ENCODE measurements around the gene NUDT8. TPM values are rescaled to one million over a fixed set of nuclear protein-coding genes. Genes with fewer than 3 reads are reported as not detected.

NUDT8 gene
- total and polyA plus RNA-seq, 2 of the 8 experiments (the other 6 are each of a cell fraction or from before 2014, with no cell fraction given): 7.2 to 8.3 TPM

GRCh38 chr11:67584881-67585873, 44.6 kb downstream of the NUDT8 start:
- Histone ChIP-seq H3K79me2 (ENCODE audit: control insufficient read depth in 1 of 2, insufficient read depth in 2 of 2, low read length in 2 of 2) (peaks cover 0 to 27% of the 10 kb centered on the region in 2 experiments; a peak in 2 of 4 replicates), H4K91ac (replicated peaks; ENCODE audit: insufficient read length, low read length) (no peak overlapping the region), H3K36me3 (ENCODE audit: control insufficient read depth in 2 of 4, insufficient read depth in 4 of 4, low read length in 3 of 4) (peaks cover 6 to 34% (median 21%) of the 10 kb centered on the region in 4 experiments; a peak in 6 of 8 replicates), H2BK20ac (ENCODE audit: low read length) (0 out of 2 replicates have a peak overlapping the region, but pooled peaks have one; percentile 72), H4K20me1 (replicated peaks in 1 of 2; ENCODE audit: control insufficient read depth in 1 of 2, insufficient read depth in 2 of 2, low read length in 2 of 2) (peaks cover 8 to 10% of the 10 kb centered on the region in 2 experiments), H2BK15ac (ENCODE audit: low read length) (no peak overlapping the region), H3K9me3 (ENCODE audit: insufficient read depth in 2 of 2, low read depth in 1 of 2, low read length in 1 of 2) (no peaks in the 10 kb centered on the region), H3K4me1 (replicated peaks in 1 of 4; ENCODE audit: control insufficient read depth in 3 of 4, insufficient read depth in 4 of 4, low read length in 3 of 4) (peaks cover 5 to 30% (median 17%) of the 10 kb centered on the region in 4 experiments), H3K14ac (ENCODE audit: insufficient read length) (no peak overlapping the region), H2BK120ac (replicated peaks; ENCODE audit: low read depth, low read length) (no peak overlapping the region), H4K5ac (ENCODE audit: insufficient read length, low read depth, low read length) (no peak overlapping the region), H3K18ac (ENCODE audit: extremely low read depth, low read length) (peak overlapping the region; percentile 71; the same call in 1 of the 2 replicates), H3K9ac (replicated peaks in 1 of 4; ENCODE audit: extremely low read depth in 1 of 4, low read depth in 3 of 4, low read length in 3 of 4) (peak overlapping the region in 3 of 4 experiments; percentile 20 to 55 (median 39); a peak in 5 of 7 replicates), H3K23me2 (ENCODE audit: low read depth, low read length) (peaks cover 5% of the 10 kb centered on the region; the same call in 1 of the 2 replicates), H3K4me3 (ENCODE audit: extremely low read depth in 1 of 4, insufficient read depth in 2 of 4, low read depth in 3 of 4, low read length in 4 of 4) (peak overlapping the region; percentile 51 to 87 (median 77)), H2AFZ (ENCODE audit: low read length) (no peak overlapping the region), H4K8ac (ENCODE audit: extremely low read depth, insufficient read depth, low read length) (peak overlapping the region; percentile 47), H3K27ac (ENCODE audit: low read depth, low read length) (peak overlapping the region; percentile 75), H2BK5ac (ENCODE audit: low read depth, low read length) (peak overlapping the region; percentile 88; the same call in 1 of the 2 replicates), H3K4ac (replicated peaks; ENCODE audit: insufficient read length, low read depth, low read length) (no peak overlapping the region), H3K4me2 (ENCODE audit: insufficient read depth in 1 of 2, low read depth in 2 of 2, low read length in 2 of 2) (peak overlapping the region; percentile 86 to 92), H2AK5ac (ENCODE audit: low read depth, low read length) (0 out of 2 replicates have a peak overlapping the region, but pooled peaks have one; percentile 17), H3K56ac (replicated peaks; ENCODE audit: insufficient read length, low read depth, low read length) (no peak overlapping the region), H3K79me1 (ENCODE audit: low read depth, low read length) (peaks cover 10% of the 10 kb centered on the region), H2BK12ac (ENCODE audit: low read depth, low read length) (no peak overlapping the region), H3K23ac (ENCODE audit: insufficient read length) (no peak overlapping the region), H3K27me3 (replicated peaks in 1 of 4; ENCODE audit: control insufficient read depth in 3 of 4, extremely low read depth in 1 of 4, insufficient read depth in 3 of 4, low read length in 3 of 4) (no peaks in the 10 kb centered on the region)
- WGBS, 2 experiments (ENCODE audit: extremely low coverage in 1 of 2, insufficient coverage in 1 of 2, insufficient read length in 1 of 2, insufficient replicate concordance in 2 of 2, low coverage in 1 of 2, low lambda C conversion rate in 2 of 2, missing lambda C conversion rate in 1 of 2): 74% methylated on average over 21 of the region's 21 CpGs; no CpG with 5 or more reads in 1 of the 2 experiments
- DNase-seq (ENCODE audit: low read depth in 1 of 2, low spot score in 2 of 2) (no peak), FAIRE-seq (no peak)
- POLR2A ChIA-PET (ENCODE audit: partially characterized antibody): interaction anchor here (0.8 to 6.7 kb wide), 13 partner anchors 9 to 43 kb away, joined by 3 to 71 read pairs (median 25); partner anchors contain the start of gene NUDT8
- CTCF ChIA-PET (ENCODE audit: partially characterized antibody): interaction anchor here (0.6 to 4.3 kb wide), 7 partner anchors 8 to 340 kb away, joined by 3 to 20 read pairs (median 4); no protein-coding TSS in a partner anchor
- TF ChIP-seq POLR2A (IDR thresholded peaks at IDR 0.05; ENCODE audit: control extremely low read depth in 1 of 2, low read depth in 2 of 2, low read length in 2 of 2) (peak in 1 of 2 experiments; percentile 11; a peak in 1 of 3 replicates), KDM1A (IDR thresholded peaks at IDR 0.05; ENCODE audit: borderline replicate concordance, low read length) (no peak), CHD2 (IDR thresholded peaks at IDR 0.05; ENCODE audit: low read length) (no peak), JUND (IDR thresholded peaks at IDR 0.05; ENCODE audit: low read length) (no peak), NANOG (IDR thresholded peaks at IDR 0.05; ENCODE audit: insufficient read depth, low read depth, low read length, poor library complexity, severe bottlenecking) (no peak), HDAC6 (IDR thresholded peaks at IDR 0.05; ENCODE audit: low read depth, low read length) (no peak), CHD1 (IDR thresholded peaks at IDR 0.05; ENCODE audit: low read depth, low read length) (no peak), SIRT6 (IDR thresholded peaks at IDR 0.05; ENCODE audit: low read length) (no peak), POLR2AphosphoS5 (IDR thresholded peaks at IDR 0.05; ENCODE audit: low read depth, low read length) (peak; percentile 31)
- TF ChIP-seq, protein P1, sequence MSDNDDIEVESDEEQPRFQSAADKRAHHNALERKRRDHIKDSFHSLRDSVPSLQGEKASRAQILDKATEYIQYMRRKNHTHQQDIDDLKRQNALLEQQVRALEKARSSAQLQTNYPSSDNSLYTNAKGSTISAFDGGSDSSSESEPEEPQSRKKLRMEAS (IDR thresholded peaks at IDR 0.05): 0 out of 2 replicates have a peak, but pooled peaks have one; percentile 13
